GM19438 (cell line): ENCODE data around the gene CHP1.
"Not testable (repeated sequence)": the region's sequence is repeated elsewhere in the genome, so short reads cannot be mapped to it uniquely, and the experiment has no call there.

Source experiments
- ATAC-seq: cut with Tn5 transposase; IDR thresholded peaks from one replicate; pipeline ENCODE4 v1.9.1; 2021; ENCODE audit warnings: low read depth; ENCODE audit not compliant: unreplicated experiment

Gene CHP1

DNA sequence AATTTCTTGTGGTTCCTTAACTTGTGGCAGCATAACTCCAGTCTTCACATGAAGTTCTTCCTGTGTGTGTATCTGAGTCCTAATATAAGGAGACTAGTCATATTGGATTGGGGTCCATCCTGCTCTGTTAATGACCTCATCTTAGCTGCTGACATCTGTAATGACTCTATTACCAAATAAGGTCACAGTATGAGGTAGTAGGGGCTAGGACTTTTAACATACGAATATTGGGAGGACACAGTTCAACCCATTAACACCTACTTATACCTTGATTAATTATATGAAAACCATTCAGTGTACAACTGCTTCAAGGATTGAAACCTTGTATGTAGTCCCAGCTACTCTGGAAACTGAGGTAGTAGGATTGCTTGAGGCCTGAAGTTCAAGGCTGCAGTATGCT lies 57.4 kb downstream of the CHP1 start:
- ATAC-seq: no peak

- ATAC-seq: no peak
Observed at GRCh38 chr15:41289953-41290352, 58.9 kb downstream of the CHP1 start.

GRCh38 chr15:41291065-41291631 lies 60.1 kb downstream of the CHP1 start:
- no peak for ATAC-seq

DNA sequence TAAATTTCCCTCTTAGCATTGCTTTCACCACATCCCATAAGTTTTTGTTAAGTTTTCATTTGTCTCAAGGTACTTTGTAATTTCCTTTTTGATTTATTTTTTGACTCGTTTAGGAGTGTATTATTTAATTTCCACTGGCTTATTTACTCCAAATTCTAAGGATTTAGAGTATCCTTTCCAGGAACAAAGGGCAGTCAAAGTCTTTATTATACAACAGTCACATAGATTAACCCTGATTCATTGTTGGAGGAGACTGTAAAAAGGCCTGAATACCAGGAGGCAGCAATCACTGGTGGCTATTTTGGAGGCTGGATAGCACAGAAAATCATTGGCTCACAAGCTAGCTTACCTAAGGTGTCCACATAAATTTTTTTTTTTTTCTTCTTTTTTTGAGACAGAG lies 61.5 kb downstream of the CHP1 start:
- ATAC-seq: no peak

DNA sequence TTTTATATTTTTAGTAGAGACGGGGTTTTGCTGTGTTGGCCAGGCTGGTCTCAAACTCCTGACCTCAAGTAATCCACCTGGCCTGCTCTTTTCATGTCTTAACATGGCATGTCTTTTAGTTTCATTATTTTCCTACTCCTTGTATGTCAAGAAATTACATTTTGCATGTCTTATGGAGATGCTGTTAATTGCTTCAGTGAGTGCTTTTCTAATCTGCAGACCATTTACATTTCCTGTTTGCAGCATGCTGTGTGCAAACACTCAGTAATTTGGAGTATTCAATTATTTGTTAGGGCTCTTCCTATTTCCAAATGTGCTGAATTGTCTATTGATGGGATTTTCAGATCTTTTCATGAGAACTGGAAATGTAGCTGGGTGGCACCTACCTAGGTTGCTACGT lies 70.1 kb downstream of the CHP1 start:
- not testable (repeated sequence) for ATAC-seq

DNA sequence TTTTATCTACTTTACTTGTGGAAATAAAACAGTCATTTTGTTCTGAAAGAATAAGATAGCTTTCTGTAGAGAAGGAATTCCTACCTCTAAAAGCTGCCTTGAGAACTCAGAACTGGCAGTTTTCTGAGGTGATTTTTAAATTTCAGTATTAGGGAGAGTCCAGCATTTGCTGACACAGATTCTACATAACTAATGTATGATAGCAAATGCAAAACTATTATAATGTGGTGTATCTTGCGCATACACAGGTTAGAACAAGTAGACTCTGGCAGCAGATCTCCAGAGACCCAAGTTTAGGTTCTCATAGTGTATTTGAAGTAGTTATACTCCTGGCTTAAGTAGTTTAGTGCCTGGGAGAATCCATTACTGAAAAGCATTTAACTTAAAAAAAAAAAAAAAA lies 70.5 kb downstream of the CHP1 start:
- ATAC-seq: no peak

DNA sequence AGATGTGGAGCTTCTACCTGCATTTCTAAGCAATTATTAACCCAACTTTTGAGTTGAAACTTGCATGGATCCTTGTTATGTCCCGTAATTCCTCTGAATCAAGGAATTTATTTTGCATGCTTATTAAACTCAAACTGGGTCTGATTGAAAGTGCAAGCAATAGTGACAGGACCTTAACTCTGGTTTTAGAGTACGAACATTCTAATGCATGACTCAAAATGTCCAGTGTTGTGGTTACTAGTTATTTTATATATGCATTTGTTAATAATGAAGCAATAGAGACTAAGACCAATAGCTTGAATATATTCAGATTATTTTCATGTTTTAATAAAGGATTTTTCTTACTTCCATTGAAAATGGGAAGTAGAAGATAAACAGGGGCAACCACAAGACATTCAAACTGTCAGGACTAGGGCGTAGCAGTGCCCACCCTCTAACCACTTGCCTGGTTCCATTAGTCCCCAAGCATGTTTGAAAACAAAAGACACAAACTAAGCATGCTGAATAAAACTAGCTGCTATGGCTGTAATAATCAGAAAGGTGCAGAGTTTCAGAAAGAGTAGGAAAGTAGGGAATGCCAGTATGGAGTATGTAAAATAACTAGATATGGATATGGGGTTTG lies 73.2 kb downstream of the CHP1 start:
- ATAC-seq: no peak

GRCh38 chr15:41307679-41308078 lies 76.6 kb downstream of the CHP1 start:
- no peak for ATAC-seq

DNA sequence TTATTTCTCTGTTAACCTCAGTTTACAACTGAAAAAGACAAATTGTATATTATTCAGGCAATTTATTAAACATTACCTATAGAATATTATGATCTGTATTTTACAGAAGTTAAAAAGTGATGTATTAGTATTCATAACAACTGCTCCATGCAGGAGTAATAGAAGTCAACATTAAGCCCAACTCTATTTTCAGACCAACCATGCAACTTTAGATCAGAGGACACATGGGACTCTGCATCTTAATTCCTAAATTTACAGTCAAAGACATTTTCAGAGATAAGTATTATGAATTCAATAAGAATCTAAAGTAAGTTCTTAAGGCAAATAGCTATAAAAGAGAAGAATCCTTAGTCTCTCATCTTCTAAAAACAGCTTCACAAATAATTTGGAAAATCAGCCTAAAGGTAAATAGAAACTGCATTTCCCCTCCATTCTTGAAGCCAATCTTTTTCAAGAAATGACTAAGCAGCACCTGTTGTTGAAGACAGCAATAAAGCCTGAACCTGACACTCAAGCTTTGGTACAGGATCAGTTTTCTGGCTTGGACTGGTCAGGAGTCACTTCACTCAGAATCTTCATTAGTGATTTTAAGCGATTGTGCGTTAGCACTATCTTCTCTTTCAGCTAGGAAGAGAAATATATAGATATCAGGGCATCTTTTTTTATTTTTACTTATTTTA lies 78.3 kb downstream of the CHP1 start:
- no peak for ATAC-seq

DNA sequence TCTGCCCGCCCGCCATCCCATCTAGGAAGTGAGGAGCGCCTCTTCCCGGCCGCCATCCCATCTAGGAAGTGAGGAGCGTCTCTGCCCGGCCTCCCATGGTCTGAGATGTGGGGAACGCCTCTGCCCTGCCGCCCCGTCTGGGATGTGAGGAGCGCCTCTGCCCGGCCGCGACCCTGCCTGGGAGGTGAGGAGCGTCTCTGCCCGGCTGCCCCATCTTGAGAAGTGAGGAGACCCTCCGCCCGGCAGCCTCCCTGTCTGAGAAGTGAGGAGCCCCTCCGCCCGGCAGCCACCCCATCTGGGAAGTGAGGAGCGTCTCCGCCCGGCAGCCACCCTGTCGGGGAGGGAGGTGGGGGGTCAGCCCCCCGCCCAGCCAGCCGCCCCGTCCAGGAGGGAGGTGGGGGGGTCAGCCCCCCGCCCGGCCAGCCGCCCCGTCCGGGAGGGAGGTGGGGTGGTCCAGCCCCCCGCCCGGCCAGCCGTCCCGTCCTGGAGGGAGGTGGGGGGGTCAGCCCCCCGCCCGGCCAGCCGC lies 89.8 kb downstream of the CHP1 start:
- not testable (repeated sequence) for ATAC-seq

- no peak for ATAC-seq
Observed at GRCh38 chr15:41323611-41324010, 92.5 kb downstream of the CHP1 start.

GRCh38 chr15:41331281-41331680 lies 100.2 kb downstream of the CHP1 start:
- no peak for ATAC-seq
